Gastrocnemius medialis (tissue), 4 donors: ENCODE data around the gene COX5B.
A peak's percentile ranks its signal among the peaks of the same experiment; 100 is the strongest.

ENCODE experiments used
- POLR2A ChIP-seq, 2 donors: fragments of 450-650 bp; IDR thresholded peaks; one replicate each; pipeline ENCODE4 v1.6.1; 2017; ENCODE audit warnings: antibody characterized with exemption in 2 of 2, mild to moderate bottlenecking in 2 of 2, moderate library complexity in 2 of 2
- TF ChIP-seq, protein P1 (sequence below), 5 experiments: fragments of 450-650 bp in 3 of 5; fragments of 200-600 bp in 2 of 5; sonication (generic) in 2 of 5; IDR thresholded peaks in 4 of 5; conservative IDR thresholded peaks in 1 of 5; 1 replicate in 4 of 5; 2 replicates in 1 of 5; pipeline ENCODE4 v1.5.1; 2016 to 2019; ENCODE audit warnings: antibody characterized with exemption in 5 of 5, mild to moderate bottlenecking in 3 of 5, moderate library complexity in 3 of 5

DNA sequence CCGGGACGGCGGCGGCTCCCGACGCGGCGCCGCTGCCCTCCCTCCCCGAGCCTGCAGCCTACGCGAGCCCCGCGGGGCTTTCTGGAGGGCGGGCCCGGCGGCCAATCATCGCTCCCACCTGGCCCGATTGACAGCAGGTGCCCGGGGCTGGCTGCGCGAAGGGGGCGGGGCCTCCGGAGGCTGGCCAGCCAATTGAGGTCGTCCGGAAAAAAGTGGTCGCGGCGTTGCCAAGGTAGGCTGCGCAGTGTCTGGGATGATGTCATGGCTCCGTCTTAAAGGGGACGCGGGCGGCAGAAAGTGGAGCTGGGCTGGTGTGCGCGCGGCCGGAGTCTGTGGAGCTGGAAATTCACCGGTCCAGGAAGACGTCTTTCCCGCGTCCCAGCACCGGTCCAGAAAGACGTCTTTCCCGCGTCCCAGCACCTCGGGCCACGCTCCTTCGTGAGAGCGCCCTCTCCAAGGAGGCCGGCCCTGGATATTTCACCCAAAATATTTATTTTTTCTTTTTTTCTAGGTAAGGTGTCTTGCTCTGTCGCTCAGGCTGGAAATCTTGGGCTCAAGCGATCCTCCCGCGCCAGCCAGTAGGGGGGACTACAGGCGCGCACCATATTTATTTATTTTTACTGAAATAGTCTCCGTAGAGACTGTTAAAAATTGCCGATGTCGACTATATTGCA, 18.2 kb downstream of the COX5B start, which contains the start of gene ACTR1B:
- TF ChIP-seq, protein P1, sequence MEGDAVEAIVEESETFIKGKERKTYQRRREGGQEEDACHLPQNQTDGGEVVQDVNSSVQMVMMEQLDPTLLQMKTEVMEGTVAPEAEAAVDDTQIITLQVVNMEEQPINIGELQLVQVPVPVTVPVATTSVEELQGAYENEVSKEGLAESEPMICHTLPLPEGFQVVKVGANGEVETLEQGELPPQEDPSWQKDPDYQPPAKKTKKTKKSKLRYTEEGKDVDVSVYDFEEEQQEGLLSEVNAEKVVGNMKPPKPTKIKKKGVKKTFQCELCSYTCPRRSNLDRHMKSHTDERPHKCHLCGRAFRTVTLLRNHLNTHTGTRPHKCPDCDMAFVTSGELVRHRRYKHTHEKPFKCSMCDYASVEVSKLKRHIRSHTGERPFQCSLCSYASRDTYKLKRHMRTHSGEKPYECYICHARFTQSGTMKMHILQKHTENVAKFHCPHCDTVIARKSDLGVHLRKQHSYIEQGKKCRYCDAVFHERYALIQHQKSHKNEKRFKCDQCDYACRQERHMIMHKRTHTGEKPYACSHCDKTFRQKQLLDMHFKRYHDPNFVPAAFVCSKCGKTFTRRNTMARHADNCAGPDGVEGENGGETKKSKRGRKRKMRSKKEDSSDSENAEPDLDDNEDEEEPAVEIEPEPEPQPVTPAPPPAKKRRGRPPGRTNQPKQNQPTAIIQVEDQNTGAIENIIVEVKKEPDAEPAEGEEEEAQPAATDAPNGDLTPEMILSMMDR (IDR thresholded peaks at IDR 0.05 in 4 of 5, conservative IDR thresholded peaks at IDR 0.05 in 1 of 5), result peak; percentile 55 to 73 (median 67)
- peak; percentile 75 to 93 for TF ChIP-seq POLR2A (IDR thresholded peaks at IDR 0.05)
